ENCODE results near the gene SLC13A1.
"Not testable (repeated sequence)": the region's sequence is repeated elsewhere in the genome, so short reads cannot be mapped to it uniquely, and the experiment has no call there.

The SLC13A1 gene

DNA sequence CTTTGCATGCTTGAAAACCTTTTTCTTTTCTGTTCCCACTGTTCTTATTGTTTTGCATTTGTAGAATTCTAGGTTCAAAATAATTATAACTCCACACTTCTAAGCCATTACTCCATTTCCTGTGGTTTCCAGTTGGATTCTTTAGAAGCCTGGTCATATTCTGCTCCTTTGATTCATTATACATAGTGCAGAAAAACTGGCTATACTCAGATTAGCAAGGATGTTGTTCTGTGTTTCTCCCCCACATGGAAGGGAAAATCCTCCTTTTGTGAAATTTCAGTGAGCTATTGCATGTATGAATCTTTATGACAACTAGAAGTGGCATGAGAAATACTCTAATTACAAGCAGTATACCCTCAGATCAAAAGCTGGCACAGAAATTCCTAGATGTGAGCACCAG, 79.5 kb downstream of the SLC13A1 start:
- DNase-seq, result no peak

DNA sequence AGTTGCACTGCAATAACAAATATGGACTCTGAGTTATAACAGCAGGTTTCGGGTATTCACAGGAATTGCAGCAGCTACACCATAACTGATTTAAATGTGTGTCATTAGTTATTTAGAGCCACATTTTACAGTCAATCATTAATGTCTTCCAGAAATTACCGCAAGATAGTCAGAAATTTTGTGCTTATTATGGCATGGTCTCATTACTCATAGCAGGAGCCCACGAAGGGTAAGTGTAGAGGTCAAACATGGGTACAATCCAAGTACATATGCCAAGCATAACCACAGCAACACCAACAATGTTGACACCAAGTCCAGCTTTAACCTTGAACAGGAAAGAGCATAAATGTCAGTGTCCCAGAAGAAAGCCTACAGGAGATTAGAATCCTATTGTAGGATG, 84.4 kb downstream of the SLC13A1 start:
- DNase-seq, result no peak

DNA sequence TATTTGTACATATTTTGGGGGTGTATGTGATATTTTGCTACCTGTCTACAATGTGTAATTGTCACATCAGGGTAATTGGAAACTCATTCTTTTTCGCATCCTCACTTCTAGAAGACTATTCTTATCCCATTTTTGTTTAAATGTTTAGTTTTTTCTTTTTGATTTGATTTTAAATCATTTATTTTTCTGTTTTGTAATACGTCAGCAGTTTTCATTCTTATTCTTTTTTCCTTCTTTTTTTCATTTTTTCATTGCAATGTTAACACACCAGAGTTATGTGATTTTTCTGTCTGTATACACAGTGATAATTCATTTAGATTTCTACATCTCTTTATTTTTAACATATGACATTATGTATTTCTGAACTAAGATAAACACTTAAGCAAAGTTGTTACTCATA, 85.5 kb downstream of the SLC13A1 start:
- DNase-seq, result no peak

DNA sequence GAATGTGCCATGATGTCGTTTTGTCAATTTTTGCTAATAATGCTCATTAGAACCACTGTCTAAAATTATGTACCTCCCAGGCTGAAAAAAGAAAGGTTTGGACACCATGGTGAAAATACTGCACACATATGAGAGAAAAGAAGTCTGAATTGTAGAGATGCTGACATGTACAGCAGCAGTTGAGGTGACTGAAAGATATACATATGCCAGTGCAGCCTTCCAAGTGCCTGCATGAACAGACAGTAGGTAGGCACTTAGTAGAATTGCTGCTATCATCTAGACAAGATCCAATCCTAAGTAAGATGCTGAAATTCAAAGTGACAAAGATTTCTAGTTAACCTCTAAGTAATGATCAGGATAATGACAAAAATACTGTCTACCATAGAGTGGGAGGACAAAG, 86.9 kb downstream of the SLC13A1 start:
- no peak for DNase-seq

DNA sequence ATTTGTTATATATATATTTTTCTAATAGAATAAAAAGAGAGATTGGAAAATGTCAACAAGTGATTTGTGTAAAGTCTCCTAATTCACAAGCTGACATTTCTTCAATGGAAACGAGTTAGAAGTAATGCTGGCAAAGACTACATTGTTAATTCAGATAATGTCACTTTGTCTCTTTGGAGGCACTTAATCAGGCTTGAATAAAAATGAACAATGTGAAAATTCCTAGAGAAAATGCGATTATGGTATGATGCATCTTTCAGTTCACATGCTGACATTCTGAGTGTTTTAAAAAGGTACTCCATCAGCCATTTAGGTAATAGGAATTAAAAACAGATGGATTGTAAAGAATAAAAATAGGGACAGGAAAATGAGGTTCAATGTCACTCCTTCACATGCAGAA, 100.1 kb downstream of the SLC13A1 start:
- DNase-seq, result no peak

DNA sequence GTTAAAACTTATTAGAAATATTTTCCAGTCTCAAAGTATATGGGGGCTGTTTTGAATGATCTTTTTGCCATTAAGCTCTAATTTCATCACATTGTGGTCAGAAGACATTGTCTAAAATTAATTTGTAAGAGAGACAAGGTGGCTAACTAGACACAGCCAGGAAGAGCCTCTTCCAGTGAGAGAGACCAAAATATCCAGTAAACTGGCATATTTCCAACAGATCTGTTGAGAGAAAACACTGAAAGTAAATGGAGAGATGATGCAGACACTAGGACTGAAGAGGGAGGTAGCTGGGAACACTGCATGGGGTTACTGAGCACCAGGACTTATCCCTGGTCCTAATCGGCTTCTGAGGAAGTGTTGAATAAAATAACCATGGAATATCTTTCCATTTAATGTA, 102.8 kb downstream of the SLC13A1 start:
- no peak for DNase-seq

DNA sequence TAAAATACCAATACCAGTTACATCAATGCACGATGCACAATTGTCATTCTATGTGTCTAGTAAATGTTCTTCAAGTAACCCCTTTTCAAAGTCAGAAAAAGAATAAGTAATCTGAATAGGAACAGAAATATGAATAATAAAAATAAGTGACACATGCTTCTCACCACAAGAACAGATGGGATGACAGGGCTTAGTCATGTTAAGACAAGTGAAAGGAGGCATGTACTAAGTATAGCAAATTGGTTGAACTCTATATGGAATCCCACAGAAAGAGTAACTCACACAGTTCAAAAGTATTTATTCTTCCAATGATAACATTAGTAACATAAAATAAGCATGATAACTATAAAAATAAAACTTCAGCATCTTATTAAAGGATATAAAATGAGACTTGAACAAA, 103.3 kb downstream of the SLC13A1 start:
- no peak for DNase-seq

DNA sequence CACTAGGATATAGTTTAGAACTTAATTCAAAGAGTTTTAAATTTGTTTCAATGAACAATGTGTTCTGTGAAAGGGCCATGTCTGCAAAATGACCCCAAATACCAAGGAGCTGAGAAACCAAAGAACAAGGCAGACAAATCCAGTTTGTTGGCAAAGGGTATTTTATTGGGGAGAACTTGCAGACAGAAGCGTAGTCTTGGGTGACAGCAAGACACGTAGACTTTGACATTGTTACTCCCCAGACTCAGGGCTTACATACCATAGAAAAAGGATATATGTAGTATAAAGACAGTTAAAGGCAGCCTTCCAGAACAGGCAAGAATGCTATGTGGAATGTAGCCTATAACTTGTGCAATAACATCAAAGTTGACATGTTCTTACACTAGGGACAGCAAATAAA, 109.3 kb downstream of the SLC13A1 start:
- no peak for DNase-seq

DNA sequence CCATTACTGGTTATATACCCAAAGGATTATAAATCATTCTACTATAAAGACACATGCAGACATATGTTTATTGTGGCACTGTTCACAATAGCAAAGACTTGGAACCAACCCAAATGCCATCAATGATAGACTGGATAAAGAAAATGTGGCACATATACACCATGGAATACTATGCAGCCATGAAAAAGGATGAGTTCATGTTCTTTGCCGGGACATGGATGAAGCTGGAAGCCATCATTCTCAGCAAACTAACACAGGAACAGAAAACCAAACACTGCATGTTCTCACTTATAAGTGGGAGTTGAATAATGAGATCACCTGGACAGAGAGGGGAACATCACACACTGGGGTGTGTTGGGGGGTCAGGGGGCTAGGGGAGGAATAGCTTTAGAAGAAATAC, 112.9 kb downstream of the SLC13A1 start:
- DNase-seq, result not testable (repeated sequence)

DNA sequence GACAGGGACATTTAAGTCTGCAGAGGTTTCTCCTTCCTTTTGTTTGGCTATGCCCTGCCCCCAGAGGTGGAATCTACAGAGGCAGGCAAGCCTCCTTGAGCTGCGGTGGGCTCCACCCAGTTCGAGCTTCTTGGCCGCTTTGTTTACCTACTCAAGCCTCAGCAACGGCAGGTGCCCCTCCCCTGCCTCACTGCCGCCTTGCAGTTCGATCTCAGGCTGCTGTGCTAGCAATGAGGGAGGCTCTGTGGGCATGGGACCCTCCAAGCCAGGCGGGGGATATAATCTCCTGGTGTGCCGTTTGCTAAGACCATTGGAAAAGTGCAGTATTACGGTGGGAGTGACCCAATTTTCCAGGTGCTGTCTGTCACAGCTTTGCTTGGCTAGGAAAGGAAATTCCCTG, 114.9 kb downstream of the SLC13A1 start:
- DNase-seq, result not testable (repeated sequence)

DNA sequence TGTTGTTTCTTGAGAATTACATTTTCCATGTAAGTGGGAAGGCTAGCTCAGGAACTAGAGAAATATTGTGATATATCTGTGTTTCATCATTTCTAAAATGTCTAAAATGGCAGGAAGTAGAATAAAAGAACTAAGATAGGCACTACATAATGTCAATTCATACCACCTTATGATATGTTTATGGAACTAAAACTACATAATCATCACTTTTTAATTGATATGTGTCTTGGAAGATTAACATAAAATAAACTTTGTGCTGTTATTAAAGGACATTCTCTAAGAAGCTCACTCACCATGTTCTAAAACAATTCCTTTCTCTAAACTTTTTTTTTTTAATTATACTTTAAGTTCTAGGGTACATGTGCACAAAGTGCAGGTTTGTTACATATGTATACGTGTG, 120.7 kb downstream of the SLC13A1 start:
- DNase-seq, result no peak

DNA sequence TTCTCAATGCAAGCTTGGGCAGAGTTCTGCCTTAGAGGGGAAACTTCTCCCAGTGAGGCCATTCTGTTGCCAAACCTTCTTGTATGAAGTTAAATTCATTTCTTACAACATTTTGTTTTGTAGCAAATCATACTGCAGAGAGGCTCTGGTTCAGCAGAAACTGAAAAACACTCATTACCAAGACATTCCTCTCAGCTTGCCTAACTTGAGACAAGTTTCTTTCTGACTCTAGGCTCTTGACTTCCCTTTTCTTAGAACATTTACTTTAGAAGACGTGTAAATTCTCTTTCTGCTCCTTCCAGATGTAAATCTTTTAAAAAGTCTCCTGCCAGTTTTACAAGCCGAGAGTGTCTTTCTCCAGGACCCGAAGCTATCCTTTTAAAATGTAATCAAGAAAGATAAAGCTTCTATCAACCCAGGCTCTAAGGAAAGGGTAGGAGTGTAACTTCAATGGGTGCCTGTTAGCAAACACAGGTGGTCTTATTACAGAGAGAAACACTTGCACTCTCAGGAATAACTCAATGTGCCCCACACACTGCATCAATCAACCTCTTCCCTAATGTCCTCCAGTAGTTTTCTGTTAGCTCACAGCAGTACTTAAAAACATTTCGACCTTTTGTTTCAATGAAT, 123.8 kb downstream of the SLC13A1 start:
- no peak for DNase-seq

DNA sequence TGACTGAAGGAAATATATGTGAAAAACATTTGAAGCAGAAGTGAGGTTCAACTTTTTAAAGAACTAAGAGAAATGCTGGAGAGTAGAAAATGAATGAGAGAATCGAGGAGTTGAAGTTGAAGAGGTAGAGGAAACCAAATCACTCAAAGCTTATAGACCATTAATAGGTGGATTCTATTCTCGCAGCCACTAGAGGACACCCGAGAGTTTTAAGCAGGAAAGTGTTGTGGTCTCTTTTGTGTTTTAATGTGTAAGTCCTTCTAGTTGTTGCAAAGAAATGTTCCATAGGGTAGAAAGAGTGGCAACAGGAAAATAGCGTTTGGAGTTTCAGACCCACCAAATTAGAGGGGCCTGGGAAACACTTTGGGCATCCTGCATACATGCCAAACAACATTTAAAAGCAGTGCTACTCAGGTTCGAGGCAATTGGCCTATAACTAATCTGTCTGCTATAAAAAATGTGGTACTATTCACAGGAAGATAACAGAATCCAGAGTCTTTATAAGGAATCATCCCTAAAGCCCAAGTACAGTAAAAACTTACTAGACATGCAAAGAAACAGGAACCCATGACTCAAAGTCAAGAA, 129.0 kb downstream of the SLC13A1 start:
- no peak for DNase-seq

DNA sequence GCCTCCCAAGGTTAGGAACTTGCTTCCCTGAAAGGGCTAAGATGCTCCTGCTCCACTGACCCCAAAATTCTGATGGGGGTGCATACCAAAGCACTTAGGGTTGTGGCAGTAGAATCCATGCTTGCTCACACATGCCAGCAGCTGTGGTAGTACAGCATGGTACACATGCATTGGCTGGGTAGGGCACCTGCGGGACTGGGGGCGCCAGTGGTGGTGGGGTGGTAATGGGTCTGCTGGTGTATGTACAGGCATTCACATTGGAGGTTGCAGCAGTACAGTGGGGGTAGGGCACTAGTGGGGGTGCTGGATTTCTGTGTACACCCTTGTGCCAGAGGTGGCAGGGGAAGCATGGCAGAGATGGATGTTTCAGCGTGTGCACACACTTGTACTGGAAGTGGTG, 132.0 kb downstream of the SLC13A1 start:
- DNase-seq, result no peak

All from NCI-H1048 (cell line).